ENCODE measurements around the gene FMNL3. TPM values are rescaled to one million over a fixed set of nuclear protein-coding genes. Genes with fewer than 3 reads are reported as not detected.
A peak's percentile ranks its signal among the peaks of the same experiment; 100 is the strongest.

FMNL3 gene
- total RNA-seq, 1 experiment from 2014 or later = 3.5 TPM

DNA sequence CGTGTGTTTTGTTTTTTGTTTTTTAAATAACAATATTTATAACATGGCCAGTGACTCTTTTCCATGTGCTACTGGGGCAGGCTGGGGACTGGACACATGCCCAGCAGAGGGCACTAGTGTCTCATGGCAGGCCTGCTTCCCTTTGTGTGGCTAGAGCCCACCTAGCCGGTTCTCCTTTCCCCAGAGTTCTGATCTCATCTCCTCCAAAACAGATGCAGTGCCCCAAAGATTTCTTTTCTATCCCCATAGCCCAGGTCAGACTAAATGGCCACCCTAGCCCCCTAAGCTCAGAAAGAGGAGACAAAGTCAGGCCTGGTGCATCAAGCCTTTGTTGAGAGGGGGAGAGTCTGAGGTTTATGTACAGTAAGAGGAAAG lies 62.6 kb downstream of the FMNL3 start:
- POLR2A ChIA-PET = interaction anchor here (0.5 to 1.6 kb wide), 4 partner anchors 21 to 102 kb away, joined by 3 to 5 read pairs (median 4); partner anchors contain the start of genes PRPF40B and TMBIM6
- peaks cover 0 to 4% of the 10 kb centered on the region in 2 experiments; a peak in 2 of 4 replicates for H3K4me1 ChIP-seq (ENCODE audit: control insufficient read depth in 1 of 2, insufficient read depth in 2 of 2, low read length in 2 of 2)
- no peaks in the 10 kb centered on the region for H3K9me2 ChIP-seq (ENCODE audit: insufficient read depth)
- 0 out of 4 replicates have a peak, but pooled peaks cover 0 to 3% of the 10 kb centered on the region in 2 experiments for H3K36me3 ChIP-seq (ENCODE audit: control insufficient read depth in 1 of 2, insufficient read depth in 2 of 2, low read length in 2 of 2)
- H3K4me3 ChIP-seq (replicated peaks in 1 of 2; ENCODE audit: low read depth in 1 of 2, low read length in 2 of 2) = no peak overlapping the region
- no peak overlapping the region for H3K9ac ChIP-seq (ENCODE audit: low read length)
- peak; percentile 87 for ATAC-seq
- H3K4me2 ChIP-seq (ENCODE audit: low read length) = no peak overlapping the region
- H3K27ac ChIP-seq (ENCODE audit: low read depth, low read length) = no peak overlapping the region
- no peak overlapping the region for H2AFZ ChIP-seq (ENCODE audit: low read depth, low read length, poor library complexity, severe bottlenecking)
- H3K79me2 ChIP-seq (ENCODE audit: insufficient read depth, low read length) = no peaks in the 10 kb centered on the region
- no peaks in the 10 kb centered on the region for H3K27me3 ChIP-seq (ENCODE audit: insufficient read depth, low read length)
- no TSS peak for BruUV-seq (replicated peaks)
- intact Hi-C loops (cut with micrococcal nuclease) = loop anchor here (1.0 to 10.0 kb wide), 4 partner anchors 63 to 190 kb away; partner anchors contain the start of gene FMNL3
- RAD21 ChIA-PET (ENCODE audit: low non-redundant PET in 1 of 2, low total read pairs in 2 of 2, uncharacterized antibody in 2 of 2, unreplicated experiment in 2 of 2) = no interaction called here
- no peaks in the 10 kb centered on the region for H4K20me1 ChIP-seq (ENCODE audit: insufficient read depth)
- H3K9me3 ChIP-seq (ENCODE audit: control insufficient read depth in 1 of 2, insufficient read depth in 1 of 2, low read depth in 1 of 2, low read length in 2 of 2) = no peaks in the 10 kb centered on the region
- CTCF ChIA-PET = interaction anchor here (0.7 to 2.5 kb wide), 4 partner anchors 20 to 197 kb away, joined by 3 to 9 read pairs (median 3); partner anchors contain the start of gene TMBIM6
- TF ChIP-seq SIN3A (IDR thresholded peaks at IDR 0.05; ENCODE audit: low read depth) = no peak
- TF ChIP-seq FOSL1 (IDR thresholded peaks at IDR 0.05; ENCODE audit: low read depth) = no peak
- TF ChIP-seq JUND (IDR thresholded peaks at IDR 0.05) = no peak
- TF ChIP-seq ZFX (IDR thresholded peaks at IDR 0.05) = no peak
- TF ChIP-seq RAD21 (IDR thresholded peaks at IDR 0.05; ENCODE audit: low read depth) = peak; percentile 95
- TF ChIP-seq, protein P1, sequence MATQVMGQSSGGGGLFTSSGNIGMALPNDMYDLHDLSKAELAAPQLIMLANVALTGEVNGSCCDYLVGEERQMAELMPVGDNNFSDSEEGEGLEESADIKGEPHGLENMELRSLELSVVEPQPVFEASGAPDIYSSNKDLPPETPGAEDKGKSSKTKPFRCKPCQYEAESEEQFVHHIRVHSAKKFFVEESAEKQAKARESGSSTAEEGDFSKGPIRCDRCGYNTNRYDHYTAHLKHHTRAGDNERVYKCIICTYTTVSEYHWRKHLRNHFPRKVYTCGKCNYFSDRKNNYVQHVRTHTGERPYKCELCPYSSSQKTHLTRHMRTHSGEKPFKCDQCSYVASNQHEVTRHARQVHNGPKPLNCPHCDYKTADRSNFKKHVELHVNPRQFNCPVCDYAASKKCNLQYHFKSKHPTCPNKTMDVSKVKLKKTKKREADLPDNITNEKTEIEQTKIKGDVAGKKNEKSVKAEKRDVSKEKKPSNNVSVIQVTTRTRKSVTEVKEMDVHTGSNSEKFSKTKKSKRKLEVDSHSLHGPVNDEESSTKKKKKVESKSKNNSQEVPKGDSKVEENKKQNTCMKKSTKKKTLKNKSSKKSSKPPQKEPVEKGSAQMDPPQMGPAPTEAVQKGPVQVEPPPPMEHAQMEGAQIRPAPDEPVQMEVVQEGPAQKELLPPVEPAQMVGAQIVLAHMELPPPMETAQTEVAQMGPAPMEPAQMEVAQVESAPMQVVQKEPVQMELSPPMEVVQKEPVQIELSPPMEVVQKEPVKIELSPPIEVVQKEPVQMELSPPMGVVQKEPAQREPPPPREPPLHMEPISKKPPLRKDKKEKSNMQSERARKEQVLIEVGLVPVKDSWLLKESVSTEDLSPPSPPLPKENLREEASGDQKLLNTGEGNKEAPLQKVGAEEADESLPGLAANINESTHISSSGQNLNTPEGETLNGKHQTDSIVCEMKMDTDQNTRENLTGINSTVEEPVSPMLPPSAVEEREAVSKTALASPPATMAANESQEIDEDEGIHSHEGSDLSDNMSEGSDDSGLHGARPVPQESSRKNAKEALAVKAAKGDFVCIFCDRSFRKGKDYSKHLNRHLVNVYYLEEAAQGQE (IDR thresholded peaks at IDR 0.05; ENCODE audit: low read depth) = no peak
- peak; percentile 89 to 96 (median 90) for TF ChIP-seq CTCF (IDR thresholded peaks at IDR 0.05 in 2 of 3, conservative IDR thresholded peaks at IDR 0.05 in 1 of 3; ENCODE audit: borderline replicate concordance in 1 of 3, insufficient read depth in 1 of 3, low read depth in 2 of 3, low read length in 2 of 3)
- no peak for TF ChIP-seq ATF3 (IDR thresholded peaks at IDR 0.05)
- TF ChIP-seq EGR1 (IDR thresholded peaks at IDR 0.05; ENCODE audit: low read depth) = no peak
- no peak for TF ChIP-seq ELF1 (IDR thresholded peaks at IDR 0.05; ENCODE audit: borderline replicate concordance, low read depth)
- no peak for TF ChIP-seq POLR2A (IDR thresholded peaks at IDR 0.05; ENCODE audit: borderline replicate concordance, extremely low read depth, insufficient read depth, insufficient read length)
- DNase-seq (ENCODE audit: low read depth, low spot score) = peak; percentile 21
